Lung (tissue), 12 donors: ENCODE measurements around the gene WNT7B. TPM values are rescaled to one million over a fixed set of nuclear protein-coding genes. Genes with fewer than 3 reads are reported as not detected.

Source experiments
- ATAC-seq: fragments of 200-7000 bp; cut with Tn5 transposase; one replicate; pipeline ENCODE4 v1.9.1; 2020; ENCODE audit warnings: moderate number of reproducible peaks; ENCODE audit not compliant: insufficient read depth, low FRiP score
- DNase-seq, 3 donors: peaks; one replicate each; pipeline ENCODE4 v3.0.0-alpha.2; 2013 to 2017
- H3K27ac ChIP-seq, 2 donors: one replicate each; pipeline ENCODE4 v1.5.1; 2013; ENCODE audit warnings: mild to moderate bottlenecking in 2 of 2, moderate library complexity in 2 of 2, control low read depth in 1 of 2, inconsistent platforms in 1 of 2, low read depth in 1 of 2, low read length in 1 of 2
- H3K27me3 ChIP-seq, 3 donors: one replicate each; pipeline ENCODE4 v1.5.1; 2013; ENCODE audit warnings: low read length in 2 of 3; ENCODE audit not compliant: control insufficient read depth in 3 of 3, insufficient read depth in 3 of 3
- H3K36me3 ChIP-seq, 4 donors: one replicate each; pipeline ENCODE4 v1.5.1; 2013; ENCODE audit warnings: low read length in 4 of 4, mild to moderate bottlenecking in 1 of 4, moderate library complexity in 1 of 4; ENCODE audit not compliant: control insufficient read depth in 4 of 4, insufficient read depth in 4 of 4
- H3K4me1 ChIP-seq, 5 donors: one replicate each; pipeline ENCODE4 v1.5.1; 2013; ENCODE audit warnings: low read length in 5 of 5, mild to moderate bottlenecking in 2 of 5, moderate library complexity in 1 of 5; ENCODE audit not compliant: control insufficient read depth in 5 of 5, insufficient read depth in 5 of 5
- H3K4me3 ChIP-seq: one replicate; pipeline ENCODE4 v1.5.1; 2013; ENCODE audit warnings: mild to moderate bottlenecking, control low read depth, moderate library complexity
- H3K9ac ChIP-seq, 2 donors: one replicate each; pipeline ENCODE4 v1.5.1; 2013; ENCODE audit warnings: low read length in 2 of 2, control low read depth in 1 of 2; ENCODE audit not compliant: insufficient read depth in 1 of 2
- H3K9me3 ChIP-seq, 4 donors: one replicate each; pipeline ENCODE4 v1.5.1; 2013; ENCODE audit warnings: low read length in 3 of 4, mild to moderate bottlenecking in 1 of 4, moderate library complexity in 1 of 4; ENCODE audit not compliant: control insufficient read depth in 4 of 4, insufficient read depth in 3 of 4
- WGBS, 2 donors: extraction: QIAGEN DNeasy Blood & Tissue Kit; methylation state at CpG; one replicate each; pipeline ENCODE4 v1.1.7; 2013; 5-methylcytosine and 5-hydroxymethylcytosine counted together
- polyA plus RNA-seq, 2 donors: library from polyadenylated mRNA; stranded (reverse); fragments of 200-250 nt; gene quantifications; one replicate each; pipeline ENCODE4 v1.2.1, GENCODE V29; 2013
- total RNA-seq, 2 donors: library from RNA; depleted of rRNA in 1 of 2; stranded (reverse); fragments of >200 nt in 1 of 2; gene quantifications; one replicate each; pipeline ENCODE4 v1.2.1, GENCODE V29; 2014 to 2021
- TF ChIP-seq, protein P1 (sequence below): IDR thresholded peaks from 2 replicates; pipeline ENCODE4 v1.5.1; 2012; ENCODE audit warnings: mild to moderate bottlenecking; ENCODE audit errors: control extremely low read depth, extremely low read depth
- donor health status: control.
- donor health status: control.
- donor health status: Bipolar disorder and iron deficiency.
- donor health status: healthy.
- donor health status: DM: yes; HTN: yes; CAD: no.

The WNT7B gene
- total and polyA plus RNA-seq, 4 donors, result 3.5 to 12.5 (median 6.5) TPM

DNA sequence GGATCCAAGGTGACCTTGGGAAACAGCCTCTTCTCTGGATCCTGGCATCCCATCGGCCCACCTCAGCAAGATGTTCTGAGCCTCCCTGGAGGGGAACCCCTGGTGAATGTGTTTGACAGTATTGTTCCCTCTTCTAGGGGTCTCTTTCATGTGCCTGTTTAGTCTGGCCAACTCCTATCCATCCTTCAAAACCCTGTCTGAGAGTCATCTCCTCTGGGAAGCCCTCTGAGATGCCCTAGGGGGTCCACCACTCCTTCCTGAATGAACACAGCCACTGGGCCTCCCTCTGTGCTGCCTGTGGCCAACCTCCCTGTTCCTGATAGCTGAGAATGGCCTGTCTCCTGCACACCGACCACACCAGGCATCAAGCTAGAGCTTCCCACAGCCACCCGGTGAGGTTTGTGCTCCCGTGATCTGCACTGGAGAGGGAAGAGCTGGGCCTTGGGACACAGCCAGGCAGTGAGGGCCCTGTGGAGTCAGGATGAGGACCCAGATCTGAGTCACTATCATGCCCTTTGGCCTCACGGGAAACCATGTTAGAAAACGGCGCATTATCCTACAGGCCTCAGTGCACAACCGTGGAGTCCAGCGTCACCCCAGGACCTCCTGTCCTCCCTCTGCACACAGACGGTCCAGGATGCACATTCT is 8.8 kb downstream of the WNT7B start:
- TF ChIP-seq, protein P1, sequence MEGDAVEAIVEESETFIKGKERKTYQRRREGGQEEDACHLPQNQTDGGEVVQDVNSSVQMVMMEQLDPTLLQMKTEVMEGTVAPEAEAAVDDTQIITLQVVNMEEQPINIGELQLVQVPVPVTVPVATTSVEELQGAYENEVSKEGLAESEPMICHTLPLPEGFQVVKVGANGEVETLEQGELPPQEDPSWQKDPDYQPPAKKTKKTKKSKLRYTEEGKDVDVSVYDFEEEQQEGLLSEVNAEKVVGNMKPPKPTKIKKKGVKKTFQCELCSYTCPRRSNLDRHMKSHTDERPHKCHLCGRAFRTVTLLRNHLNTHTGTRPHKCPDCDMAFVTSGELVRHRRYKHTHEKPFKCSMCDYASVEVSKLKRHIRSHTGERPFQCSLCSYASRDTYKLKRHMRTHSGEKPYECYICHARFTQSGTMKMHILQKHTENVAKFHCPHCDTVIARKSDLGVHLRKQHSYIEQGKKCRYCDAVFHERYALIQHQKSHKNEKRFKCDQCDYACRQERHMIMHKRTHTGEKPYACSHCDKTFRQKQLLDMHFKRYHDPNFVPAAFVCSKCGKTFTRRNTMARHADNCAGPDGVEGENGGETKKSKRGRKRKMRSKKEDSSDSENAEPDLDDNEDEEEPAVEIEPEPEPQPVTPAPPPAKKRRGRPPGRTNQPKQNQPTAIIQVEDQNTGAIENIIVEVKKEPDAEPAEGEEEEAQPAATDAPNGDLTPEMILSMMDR, result no peak
- Histone ChIP-seq H3K36me3 (peaks cover 0 to 2% (median 0%) of the 10 kb centered on the region in 4 donors), H3K4me1 (peaks cover 0 to 19% (median 9%) of the 10 kb centered on the region in 5 donors), H3K9ac (no peak overlapping the region), H3K9me3 (peaks cover 0 to 5% (median 0%) of the 10 kb centered on the region in 4 donors), H3K27ac (no peak overlapping the region), H3K27me3 (peaks cover 5 to 20% (median 19%) of the 10 kb centered on the region in 3 donors), H3K4me3 (no peak overlapping the region)
- no peak for ATAC-seq
- WGBS, 2 donors, result 92 to 93% methylated on average over 10 of the region's 10 CpGs
- no peak for DNase-seq

DNA sequence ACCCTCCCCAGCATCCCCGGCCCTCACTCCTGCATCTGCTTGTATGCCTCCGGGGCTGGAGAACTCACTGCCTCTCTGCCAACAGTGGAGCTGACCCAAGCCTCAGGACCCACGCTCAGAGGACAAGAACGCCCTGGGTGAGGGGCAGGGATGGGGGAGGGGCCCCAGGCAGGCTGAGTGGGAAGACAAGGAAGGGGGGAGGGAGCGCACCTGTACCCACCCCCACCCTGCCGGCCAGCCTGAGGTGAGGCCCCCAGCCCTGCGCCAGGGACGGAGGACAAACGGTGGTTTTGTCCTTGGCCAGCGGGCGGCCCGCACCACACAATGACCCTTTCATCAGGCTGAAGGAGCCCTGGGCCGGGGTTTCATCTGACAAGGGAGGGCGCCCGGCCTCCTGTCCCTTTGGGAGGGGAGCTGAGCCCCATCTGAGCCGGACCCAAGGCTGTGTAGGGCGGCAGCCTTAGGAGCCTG is 10.0 kb downstream of the WNT7B start:
- no peak overlapping the region for H3K27ac ChIP-seq
- peaks cover 0 to 19% (median 9%) of the 10 kb centered on the region in 5 donors for H3K4me1 ChIP-seq
- 62% methylated on average over 17 of the region's 17 CpGs for WGBS, 2 donors
- DNase-seq (no peak), ATAC-seq (no peak)
- H3K9ac ChIP-seq, result no peak overlapping the region
- peaks cover 0 to 5% (median 0%) of the 10 kb centered on the region in 4 donors for H3K9me3 ChIP-seq
- no peak overlapping the region for H3K4me3 ChIP-seq
- TF ChIP-seq, protein P1, result no peak
- peaks cover 0 to 14% (median 13%) of the 10 kb centered on the region in 3 donors for H3K27me3 ChIP-seq
- H3K36me3 ChIP-seq, result peaks cover 0 to 2% (median 0%) of the 10 kb centered on the region in 4 donors

DNA sequence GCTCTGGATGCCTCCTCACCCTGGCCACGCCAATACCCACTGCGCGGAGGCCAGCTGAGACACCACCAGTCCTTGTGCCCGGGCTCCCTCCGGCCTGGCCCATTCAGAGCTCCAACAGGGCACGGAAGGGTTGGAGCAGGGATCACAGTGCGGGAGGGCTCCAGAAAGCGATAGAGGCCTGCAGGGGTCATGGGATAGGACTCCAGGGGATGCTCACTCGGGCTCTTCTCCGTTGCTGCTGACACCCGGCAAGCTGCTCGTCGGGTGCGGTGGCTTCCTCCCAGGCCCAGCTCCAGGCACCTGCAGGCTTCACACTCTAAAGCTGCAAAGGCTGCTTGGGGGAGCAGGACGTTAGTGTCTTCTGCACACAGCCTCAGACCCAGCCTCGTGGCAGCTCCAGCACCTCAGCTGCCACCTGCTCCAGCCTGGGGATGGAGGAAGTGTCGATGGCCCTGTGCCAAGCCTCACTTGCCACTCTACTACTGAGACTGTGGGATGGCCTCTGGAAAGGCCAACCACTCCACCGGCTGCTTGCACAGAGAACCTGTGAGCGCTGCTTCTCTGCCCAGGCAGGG is 10.6 kb downstream of the WNT7B start:
- WGBS, 2 donors, result 49 to 56% methylated on average over 18 to 19 of the region's 19 CpGs
- H3K36me3 ChIP-seq, result peaks cover 0 to under 1% (median 0%) of the 10 kb centered on the region in 4 donors
- peaks cover 0 to 1% (median 0%) of the 10 kb centered on the region in 4 donors for H3K9me3 ChIP-seq
- ATAC-seq (no peak), DNase-seq (peak in 2 of 3 donors; percentile 70 to 75)
- TF ChIP-seq, protein P1, result no peak
- no peak overlapping the region for H3K9ac ChIP-seq
- H3K4me3 ChIP-seq, result no peak overlapping the region
- H3K4me1 ChIP-seq, result peaks cover 0 to 16% (median 5%) of the 10 kb centered on the region in 5 donors
- H3K27me3 ChIP-seq, result peaks cover 0 to 14% (median 9%) of the 10 kb centered on the region in 3 donors
- H3K27ac ChIP-seq, result no peak overlapping the region
